GM18505 (cell line): ENCODE results near the gene GRPEL1.

Experiments
- ATAC-seq: cut with Tn5 transposase; IDR thresholded peaks from one replicate; pipeline ENCODE4 v1.9.1; 2021; ENCODE audit not compliant: unreplicated experiment
- POLR2A ChIP-seq: IDR thresholded peaks from 4 replicates; pipeline ENCODE4 v1.6.1; 2011; ENCODE audit warnings: borderline replicate concordance; ENCODE audit not compliant: insufficient read depth, insufficient read length; ENCODE audit errors: extremely low read depth

The GRPEL1 gene

DNA sequence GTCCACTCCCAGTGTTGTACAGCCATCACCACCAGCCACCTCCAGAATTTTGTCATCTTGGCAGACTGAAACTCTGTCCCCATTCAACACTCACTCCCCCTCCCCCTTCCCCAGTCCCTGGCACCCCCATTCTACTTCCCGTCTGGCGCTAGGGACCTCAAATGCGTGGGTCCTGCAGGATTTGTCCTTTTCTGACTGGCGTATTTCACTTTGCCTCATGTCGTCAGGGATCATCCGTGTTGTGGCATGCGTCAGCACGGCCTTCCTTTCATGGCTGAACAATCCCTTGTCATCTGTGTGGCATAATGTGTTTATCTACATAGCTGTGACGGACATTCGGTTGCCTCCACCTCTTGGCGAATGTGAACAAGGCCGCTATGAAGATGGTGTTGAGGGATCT, 19.2 kb downstream of the GRPEL1 start:
- no peak for TF ChIP-seq POLR2A
- no peak for ATAC-seq

- no peak for ATAC-seq
- no peak for TF ChIP-seq POLR2A
Measured at GRCh38 chr4:7046971-7047370, 20.9 kb downstream of the GRPEL1 start.

- ATAC-seq: no peak
- no peak for TF ChIP-seq POLR2A
Measured at GRCh38 chr4:7045961-7046921, 21.6 kb downstream of the GRPEL1 start.

- no peak for ATAC-seq
- no peak for TF ChIP-seq POLR2A
Measured at GRCh38 chr4:7045553-7045952, 22.3 kb downstream of the GRPEL1 start.

DNA sequence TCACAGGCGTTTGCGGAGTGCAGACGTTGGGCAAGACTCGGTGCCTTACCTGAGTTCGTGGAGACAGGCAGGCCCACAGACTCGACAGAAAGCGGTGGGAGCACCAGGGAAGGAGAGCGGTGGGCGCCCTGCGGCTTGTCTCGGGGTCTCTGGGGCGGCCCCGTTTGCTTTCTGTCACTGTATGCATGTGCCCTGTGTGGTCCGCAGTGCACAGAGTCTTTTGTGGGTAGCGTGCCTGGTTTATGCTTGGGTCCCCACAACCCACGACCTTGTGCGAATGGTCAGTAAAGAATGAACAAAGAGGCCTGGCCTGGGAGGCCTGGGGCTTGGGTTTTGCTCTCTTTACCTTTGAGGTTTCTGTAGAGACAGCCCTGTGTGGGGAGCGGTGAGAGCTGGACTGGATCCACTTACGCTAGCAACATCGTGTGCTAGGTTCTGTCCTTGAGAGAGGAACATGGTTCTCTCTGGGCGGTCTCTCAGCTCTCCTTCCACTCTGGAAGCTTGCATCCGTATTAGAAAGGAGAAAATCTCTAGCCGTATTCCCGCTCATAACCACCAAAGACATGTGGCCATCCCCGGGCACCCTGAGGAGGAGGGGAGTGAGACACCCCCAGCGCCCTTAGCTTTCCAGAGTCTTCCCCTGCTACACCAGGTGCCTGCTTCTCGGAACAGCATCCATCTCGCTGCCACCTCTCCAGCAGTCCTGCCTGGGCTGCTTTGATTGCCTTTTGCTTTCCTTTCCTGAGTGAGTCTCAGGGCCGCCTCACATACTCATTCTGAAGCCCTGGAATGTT, 23.5 kb downstream of the GRPEL1 start:
- TF ChIP-seq POLR2A: no peak
- no peak for ATAC-seq

DNA sequence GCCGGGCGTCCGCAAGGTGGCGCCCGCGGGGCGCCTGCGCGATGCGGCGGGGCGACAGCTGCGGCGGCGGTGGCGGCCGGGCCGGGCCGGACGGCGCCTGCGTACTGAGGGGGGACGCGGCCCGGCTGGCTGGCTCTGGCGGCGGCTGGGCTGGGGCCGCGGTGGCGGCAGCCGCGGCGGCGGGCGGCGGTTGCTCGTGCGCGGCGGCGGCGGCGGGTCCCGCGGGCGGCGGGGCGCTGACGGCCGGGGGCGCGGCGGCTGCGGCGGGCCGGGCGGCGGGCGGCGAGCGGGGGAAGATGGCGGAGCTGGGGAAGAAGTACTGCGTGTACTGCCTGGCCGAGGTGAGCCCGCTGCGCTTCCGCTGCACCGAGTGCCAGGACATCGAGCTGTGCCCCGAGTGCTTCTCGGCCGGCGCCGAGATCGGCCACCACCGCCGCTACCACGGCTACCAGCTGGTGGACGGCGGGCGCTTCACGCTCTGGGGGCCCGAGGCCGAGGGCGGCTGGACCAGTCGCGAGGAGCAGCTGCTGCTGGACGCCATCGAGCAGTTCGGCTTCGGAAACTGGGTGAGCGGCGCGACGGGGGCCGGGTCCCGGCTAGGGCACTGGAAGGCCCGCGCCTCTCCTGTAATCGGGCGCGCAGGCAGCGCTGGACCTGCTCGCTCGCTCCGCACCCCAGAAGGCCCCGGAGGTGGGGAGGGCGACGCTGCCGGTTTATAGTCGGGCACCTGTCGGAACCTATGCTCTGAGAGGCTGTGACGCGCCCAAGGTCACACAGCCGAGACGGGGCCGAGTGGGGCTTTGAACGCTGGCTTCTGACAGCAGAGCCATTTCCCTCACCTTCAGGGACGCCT, 24.4 kb downstream of the GRPEL1 start, which contains the start of gene TADA2B:
Gene TADA2B, plus strand, starts transcription at position 89 of the 853 bp plus-strand sequence. Its CDS starts 208 bp downstream, at position 297.
- TF ChIP-seq POLR2A: peak; percentile 60
- ATAC-seq: peak; percentile 12

DNA sequence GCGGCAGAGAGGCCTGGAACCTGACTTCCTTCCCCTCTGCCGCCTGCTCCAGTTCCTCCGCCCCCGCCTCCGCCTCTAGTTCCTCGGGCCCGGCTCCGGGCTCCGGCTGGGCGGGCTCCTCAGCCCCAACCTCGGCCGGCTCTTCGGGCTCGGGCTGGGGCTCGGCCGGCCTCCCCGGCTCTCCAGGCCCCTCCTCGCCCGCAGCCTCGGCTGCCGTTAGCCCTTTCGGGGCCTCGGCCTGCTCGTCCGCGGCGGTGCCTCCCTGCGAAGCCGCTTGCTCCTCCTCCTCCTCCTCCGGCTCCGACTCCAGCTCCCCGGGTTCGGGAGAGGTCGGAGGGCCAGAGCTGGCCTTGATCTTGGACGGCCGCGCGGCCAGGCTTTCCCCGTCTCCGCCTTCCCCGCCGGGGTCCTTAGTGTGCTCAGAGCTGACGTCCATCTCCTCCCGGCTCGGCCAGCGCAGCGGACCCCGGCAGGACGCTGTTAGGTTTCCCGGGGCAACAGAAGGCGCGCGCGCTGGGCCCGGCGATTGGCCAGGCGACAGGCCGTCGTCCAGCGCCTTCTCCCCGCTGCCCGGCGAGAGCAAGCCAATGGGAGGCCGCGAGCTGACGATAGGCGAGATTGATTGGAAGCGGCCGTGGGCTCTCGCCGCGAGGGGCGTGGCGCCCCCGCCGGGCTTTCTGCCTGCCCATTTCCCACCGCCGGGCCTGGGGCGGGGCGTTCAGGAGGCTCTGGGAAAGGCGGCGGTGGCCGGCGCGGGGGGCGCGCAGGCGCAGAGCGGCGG, 25.2 kb downstream of the GRPEL1 start:
- ATAC-seq: peak; percentile 78
- TF ChIP-seq POLR2A: no peak

GRCh38 chr4:7041801-7042502, 25.9 kb downstream of the GRPEL1 start:
- no peak for TF ChIP-seq POLR2A
- no peak for ATAC-seq

DNA sequence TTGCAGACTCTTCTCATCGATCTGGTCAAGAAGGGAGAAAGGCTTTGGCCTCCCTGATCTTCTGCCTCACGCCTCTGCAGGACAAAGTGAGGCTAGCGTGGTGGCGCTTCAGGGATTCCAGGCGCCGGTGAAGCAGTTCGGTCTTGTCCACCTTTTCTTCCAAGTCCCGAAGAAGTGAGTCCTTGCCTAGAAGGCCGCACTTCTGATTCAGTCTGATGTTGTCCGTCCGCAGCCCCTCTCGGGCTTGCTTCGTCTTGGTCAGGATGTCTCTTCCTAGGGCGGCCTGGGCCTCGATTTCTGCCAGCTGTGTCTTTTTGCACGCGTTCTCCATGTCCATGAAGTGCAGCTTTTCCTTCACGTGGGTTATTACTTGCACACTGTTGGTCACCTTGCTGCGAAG, 26.6 kb downstream of the GRPEL1 start:
- no peak for ATAC-seq
- TF ChIP-seq POLR2A: no peak

- TF ChIP-seq POLR2A: no peak
- ATAC-seq: no peak
Measured at GRCh38 chr4:7040765-7041164, 27.1 kb downstream of the GRPEL1 start.

DNA sequence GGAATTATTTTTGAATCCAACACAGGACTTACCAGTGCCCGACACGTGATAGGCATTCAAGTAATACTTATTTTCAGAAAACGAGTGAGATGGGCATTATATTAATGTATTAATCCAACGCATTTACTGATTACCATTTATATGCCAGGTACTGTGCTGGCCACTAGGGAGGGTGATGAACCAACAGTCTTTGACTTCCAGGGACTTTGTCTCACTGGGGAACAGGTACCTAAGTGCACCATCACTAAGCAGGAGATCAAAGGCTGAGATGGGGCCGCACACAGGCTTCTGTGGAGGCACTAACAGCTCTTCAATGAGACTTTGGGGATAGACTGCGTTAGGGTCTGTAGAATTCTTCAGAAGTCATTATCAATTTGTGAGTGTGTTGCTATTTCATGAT, 30.4 kb downstream of the GRPEL1 start:
- ATAC-seq: no peak
- TF ChIP-seq POLR2A: no peak
